Neural cell (in vitro differentiated cells): ENCODE data around the gene GPC3. TPM values are rescaled to one million over a fixed set of nuclear protein-coding genes. Genes with fewer than 3 reads are reported as not detected.

ENCODE experiments used
- H2AFZ ChIP-seq: fragments of 200-600, 300-800 bp; sonication (generic), shearing (Covaris generic); 2 replicates; pipeline ENCODE4 v1.6.0; 2014; ENCODE audit warnings: low read depth, mild to moderate bottlenecking, antibody characterized with exemption, low read length, moderate library complexity
- H3F3A ChIP-seq: fragments of 200-600 bp; shearing (Covaris generic); 2 replicates; pipeline ENCODE4 v1.6.1; 2016; ENCODE audit warnings: mild to moderate bottlenecking, moderate library complexity, mixed read lengths, antibody characterized with exemption, low read length; ENCODE audit not compliant: insufficient read depth, poor library complexity, severe bottlenecking
- H3K27ac ChIP-seq: fragments of 200-600, 300-800 bp; sonication (generic), shearing (Covaris generic); 2 replicates; pipeline ENCODE4 v1.5.1; 2014; ENCODE audit warnings: mild to moderate bottlenecking, low read length, moderate library complexity
- H3K27me3 ChIP-seq: fragments of 300-800, 200-600 bp; sonication (generic), shearing (Covaris generic); 2 replicates; pipeline ENCODE4 v1.6.0; 2014; ENCODE audit warnings: mild to moderate bottlenecking, low read depth, low read length, moderate library complexity; ENCODE audit not compliant: insufficient read depth
- H3K36me3 ChIP-seq: fragments of 300-800, 200-600 bp; sonication (generic), shearing (Covaris generic); 2 replicates; pipeline ENCODE4 v1.5.1; 2014; ENCODE audit warnings: mild to moderate bottlenecking, antibody characterized with exemption, low read length, moderate library complexity; ENCODE audit not compliant: insufficient read depth
- H3K4me2 ChIP-seq: fragments of 300-800, 200-600 bp; sonication (generic), shearing (Covaris generic); 2 replicates; pipeline ENCODE4 v1.6.0; 2014; ENCODE audit warnings: mild to moderate bottlenecking, low read length
- H3K4me3 ChIP-seq: fragments of 300-800, 200-600 bp; sonication (generic), shearing (Covaris generic); 2 replicates; pipeline ENCODE4 v1.5.1; 2014; ENCODE audit warnings: mild to moderate bottlenecking, low read length, moderate library complexity
- H3K79me2 ChIP-seq: fragments of 200-600 bp; shearing (Covaris generic); replicated peaks from 2 replicates; pipeline ENCODE4 v1.6.0; 2014; ENCODE audit warnings: mild to moderate bottlenecking, low read length, moderate library complexity; ENCODE audit not compliant: insufficient read depth
- H3K9ac ChIP-seq: fragments of 300-800, 200-600 bp; sonication (generic), shearing (Covaris generic); 2 replicates; pipeline ENCODE4 v1.6.1; 2016; ENCODE audit warnings: mild to moderate bottlenecking, low read length, mixed read lengths
- H3K9me2 ChIP-seq: fragments of 200-600 bp; shearing (Covaris generic); 2 replicates; pipeline ENCODE4 v1.6.1; 2016; ENCODE audit warnings: mild to moderate bottlenecking, low read length, mixed read lengths; ENCODE audit not compliant: insufficient read depth
- H3K9me3 ChIP-seq: fragments of 200-600, 300-800 bp; sonication (generic), shearing (Covaris generic); 2 replicates; pipeline ENCODE4 v1.6.1; 2016; ENCODE audit warnings: mild to moderate bottlenecking, mixed run types, low read length, moderate library complexity, mixed read lengths
- H4K20me1 ChIP-seq: fragments of 200-600 bp; shearing (Covaris generic); 2 replicates; pipeline ENCODE4 v1.6.1; 2016; ENCODE audit warnings: mild to moderate bottlenecking, mixed run types; ENCODE audit not compliant: insufficient read depth
- EP300 ChIP-seq: fragments of 450-650 bp; conservative IDR thresholded peaks from 2 replicates; pipeline ENCODE4 v1.6.1; 2014; ENCODE audit warnings: antibody characterized with exemption, mild to moderate bottlenecking, moderate library complexity; ENCODE audit not compliant: poor library complexity, severe bottlenecking
- EZH2 ChIP-seq: fragments of 200-600, 300-800 bp; shearing (Covaris generic), sonication (generic); IDR thresholded peaks from 2 replicates; pipeline ENCODE4 v1.6.1; 2014; ENCODE audit warnings: antibody characterized with exemption, low read length, borderline replicate concordance, mild to moderate bottlenecking; ENCODE audit not compliant: insufficient read depth, poor library complexity, severe bottlenecking
- MXI1 ChIP-seq: fragments of 450-650 bp; conservative IDR thresholded peaks from 2 replicates; pipeline ENCODE4 v1.6.1; 2014; ENCODE audit warnings: antibody characterized with exemption, mild to moderate bottlenecking; ENCODE audit not compliant: poor library complexity, severe bottlenecking
- POLR2AphosphoS5 ChIP-seq: IDR thresholded peaks from 2 replicates; pipeline ENCODE4 v1.6.1; 2012
- RAD21 ChIP-seq: fragments of 450-650 bp; conservative IDR thresholded peaks from 2 replicates; pipeline ENCODE4 v1.6.1; 2014; ENCODE audit warnings: antibody characterized with exemption, mild to moderate bottlenecking, moderate library complexity
- SMC3 ChIP-seq: fragments of 450-650 bp; conservative IDR thresholded peaks from 2 replicates; pipeline ENCODE4 v1.6.1; 2014; ENCODE audit warnings: antibody characterized with exemption, mild to moderate bottlenecking, moderate library complexity; ENCODE audit not compliant: poor library complexity
- TAF1 ChIP-seq: IDR thresholded peaks from 2 replicates; pipeline ENCODE4 v1.6.1; 2012; ENCODE audit warnings: low read depth
- polyA plus RNA-seq: library from polyadenylated mRNA; depleted of rRNA; stranded (reverse); fragments of >200 nt; gene quantifications from 2 replicates; pipeline ENCODE4 v1.2.3, GENCODE V29; 2014
- TF ChIP-seq, protein P1 (sequence below): IDR thresholded peaks from 2 replicates; pipeline ENCODE4 v1.6.1; 2012; ENCODE audit warnings: borderline replicate concordance
- TF ChIP-seq, protein P2 (sequence below): fragments of 450-650 bp; IDR thresholded peaks from 2 replicates; pipeline ENCODE4 v1.5.1; 2014; ENCODE audit warnings: antibody characterized with exemption, mild to moderate bottlenecking, moderate library complexity; ENCODE audit not compliant: poor library complexity, severe bottlenecking

The GPC3 gene
- polyA plus RNA-seq, 1 donor from 2014 or later: 2.1 TPM

DNA sequence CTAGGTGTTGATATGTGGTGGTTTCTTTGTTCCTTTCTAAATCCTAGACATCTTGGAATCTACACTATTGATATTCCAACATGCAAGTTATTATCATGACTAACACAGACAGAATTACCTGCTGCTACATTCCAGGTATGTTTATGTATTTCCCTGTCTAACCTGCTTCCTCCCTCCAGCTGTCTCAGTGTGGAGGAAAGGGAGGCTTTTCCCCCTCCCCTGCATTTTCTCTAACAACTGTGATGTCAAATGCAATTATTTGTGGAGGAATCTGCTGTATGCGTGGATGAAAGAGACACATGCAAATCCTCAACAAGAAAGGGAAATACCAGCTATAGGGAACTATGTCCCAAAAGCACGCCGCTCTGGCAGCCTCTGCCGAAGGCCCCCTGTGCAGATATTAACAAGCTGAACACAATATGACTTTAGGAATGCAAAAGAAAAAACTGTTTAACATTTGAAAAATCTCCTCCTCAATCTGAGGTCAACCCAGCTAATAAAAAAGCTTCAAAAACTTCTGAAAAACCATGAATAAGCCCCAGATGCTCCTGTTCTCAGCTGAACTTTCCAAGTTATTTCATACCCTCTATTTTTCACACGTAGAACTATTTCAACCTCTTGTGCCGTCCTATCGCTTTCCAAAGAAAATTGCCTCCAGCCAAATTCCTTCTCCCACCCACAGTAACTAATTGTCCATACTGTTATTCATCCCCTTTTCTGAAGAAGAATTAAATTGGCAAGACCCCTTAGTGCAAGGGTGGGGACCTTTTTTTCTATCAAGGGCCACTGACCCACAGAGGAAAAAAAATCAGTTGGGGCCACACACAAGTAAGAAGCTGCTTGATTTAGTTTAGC lies 345.0 kb downstream of the GPC3 start:
- peak overlapping the region; percentile 37 for H3K4me3 ChIP-seq
- no peak overlapping the region for H3K4me2 ChIP-seq
- H3K27me3 ChIP-seq: no peaks in the 10 kb centered on the region
- H3K9me3 ChIP-seq: no peaks in the 10 kb centered on the region
- no peaks in the 10 kb centered on the region for H3K36me3 ChIP-seq
- no peaks in the 10 kb centered on the region for H3K79me2 ChIP-seq
- H3F3A ChIP-seq: no peaks in the 10 kb centered on the region
- TF ChIP-seq, protein P1, sequence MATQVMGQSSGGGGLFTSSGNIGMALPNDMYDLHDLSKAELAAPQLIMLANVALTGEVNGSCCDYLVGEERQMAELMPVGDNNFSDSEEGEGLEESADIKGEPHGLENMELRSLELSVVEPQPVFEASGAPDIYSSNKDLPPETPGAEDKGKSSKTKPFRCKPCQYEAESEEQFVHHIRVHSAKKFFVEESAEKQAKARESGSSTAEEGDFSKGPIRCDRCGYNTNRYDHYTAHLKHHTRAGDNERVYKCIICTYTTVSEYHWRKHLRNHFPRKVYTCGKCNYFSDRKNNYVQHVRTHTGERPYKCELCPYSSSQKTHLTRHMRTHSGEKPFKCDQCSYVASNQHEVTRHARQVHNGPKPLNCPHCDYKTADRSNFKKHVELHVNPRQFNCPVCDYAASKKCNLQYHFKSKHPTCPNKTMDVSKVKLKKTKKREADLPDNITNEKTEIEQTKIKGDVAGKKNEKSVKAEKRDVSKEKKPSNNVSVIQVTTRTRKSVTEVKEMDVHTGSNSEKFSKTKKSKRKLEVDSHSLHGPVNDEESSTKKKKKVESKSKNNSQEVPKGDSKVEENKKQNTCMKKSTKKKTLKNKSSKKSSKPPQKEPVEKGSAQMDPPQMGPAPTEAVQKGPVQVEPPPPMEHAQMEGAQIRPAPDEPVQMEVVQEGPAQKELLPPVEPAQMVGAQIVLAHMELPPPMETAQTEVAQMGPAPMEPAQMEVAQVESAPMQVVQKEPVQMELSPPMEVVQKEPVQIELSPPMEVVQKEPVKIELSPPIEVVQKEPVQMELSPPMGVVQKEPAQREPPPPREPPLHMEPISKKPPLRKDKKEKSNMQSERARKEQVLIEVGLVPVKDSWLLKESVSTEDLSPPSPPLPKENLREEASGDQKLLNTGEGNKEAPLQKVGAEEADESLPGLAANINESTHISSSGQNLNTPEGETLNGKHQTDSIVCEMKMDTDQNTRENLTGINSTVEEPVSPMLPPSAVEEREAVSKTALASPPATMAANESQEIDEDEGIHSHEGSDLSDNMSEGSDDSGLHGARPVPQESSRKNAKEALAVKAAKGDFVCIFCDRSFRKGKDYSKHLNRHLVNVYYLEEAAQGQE: no peak
- TF ChIP-seq SMC3 (no peak), EP300 (no peak), POLR2AphosphoS5 (no peak), RAD21 (no peak), MXI1 (no peak), EZH2 (no peak), TAF1 (no peak)
- TF ChIP-seq, protein P2, sequence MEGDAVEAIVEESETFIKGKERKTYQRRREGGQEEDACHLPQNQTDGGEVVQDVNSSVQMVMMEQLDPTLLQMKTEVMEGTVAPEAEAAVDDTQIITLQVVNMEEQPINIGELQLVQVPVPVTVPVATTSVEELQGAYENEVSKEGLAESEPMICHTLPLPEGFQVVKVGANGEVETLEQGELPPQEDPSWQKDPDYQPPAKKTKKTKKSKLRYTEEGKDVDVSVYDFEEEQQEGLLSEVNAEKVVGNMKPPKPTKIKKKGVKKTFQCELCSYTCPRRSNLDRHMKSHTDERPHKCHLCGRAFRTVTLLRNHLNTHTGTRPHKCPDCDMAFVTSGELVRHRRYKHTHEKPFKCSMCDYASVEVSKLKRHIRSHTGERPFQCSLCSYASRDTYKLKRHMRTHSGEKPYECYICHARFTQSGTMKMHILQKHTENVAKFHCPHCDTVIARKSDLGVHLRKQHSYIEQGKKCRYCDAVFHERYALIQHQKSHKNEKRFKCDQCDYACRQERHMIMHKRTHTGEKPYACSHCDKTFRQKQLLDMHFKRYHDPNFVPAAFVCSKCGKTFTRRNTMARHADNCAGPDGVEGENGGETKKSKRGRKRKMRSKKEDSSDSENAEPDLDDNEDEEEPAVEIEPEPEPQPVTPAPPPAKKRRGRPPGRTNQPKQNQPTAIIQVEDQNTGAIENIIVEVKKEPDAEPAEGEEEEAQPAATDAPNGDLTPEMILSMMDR: no peak
- H3K27ac ChIP-seq: no peak overlapping the region
- no peak overlapping the region for H2AFZ ChIP-seq
- no peaks in the 10 kb centered on the region for H4K20me1 ChIP-seq
- no peaks in the 10 kb centered on the region for H3K9me2 ChIP-seq
- no peak overlapping the region for H3K9ac ChIP-seq

DNA sequence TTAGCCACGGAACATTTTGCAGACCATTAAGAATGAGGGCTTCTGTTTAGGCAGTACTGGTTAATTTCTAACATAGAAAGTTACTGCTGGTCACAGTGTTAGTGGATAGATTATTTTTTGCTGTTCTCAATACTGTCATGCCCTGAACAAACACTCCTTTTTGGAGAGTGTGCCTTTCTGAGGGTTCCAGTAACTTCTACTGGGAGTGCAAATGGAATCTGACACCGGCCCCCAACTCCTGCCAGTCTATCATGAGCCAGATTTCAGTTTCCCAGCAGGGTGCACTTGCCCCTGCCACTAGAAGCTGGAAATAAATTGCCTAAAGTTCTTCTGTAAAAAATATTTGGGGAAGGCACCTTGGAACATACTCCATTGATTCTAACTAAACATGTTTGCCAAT lies 345.7 kb downstream of the GPC3 start:
- no peak overlapping the region for H3K4me3 ChIP-seq
- H3K27ac ChIP-seq: no peak overlapping the region
- H4K20me1 ChIP-seq: no peaks in the 10 kb centered on the region
- no peak for TF ChIP-seq POLR2AphosphoS5
- TF ChIP-seq, protein P1: no peak
- no peak for TF ChIP-seq EZH2
- TF ChIP-seq SMC3: no peak
- no peak for TF ChIP-seq MXI1
- TF ChIP-seq EP300: no peak
- TF ChIP-seq, protein P2: no peak
- no peak for TF ChIP-seq RAD21
- no peak for TF ChIP-seq TAF1
- H3K9me2 ChIP-seq: no peaks in the 10 kb centered on the region
- no peaks in the 10 kb centered on the region for H3K9me3 ChIP-seq
- no peaks in the 10 kb centered on the region for H3K36me3 ChIP-seq
- H2AFZ ChIP-seq: no peak overlapping the region
- H3K79me2 ChIP-seq: no peaks in the 10 kb centered on the region
- H3K9ac ChIP-seq: no peak overlapping the region
- no peak overlapping the region for H3K4me2 ChIP-seq
- H3K27me3 ChIP-seq: no peaks in the 10 kb centered on the region
- H3F3A ChIP-seq: no peaks in the 10 kb centered on the region
